H1 (cell line): Measurements from ENCODE around the gene BRS3. TPM values are rescaled to one million over a fixed set of nuclear protein-coding genes. Genes with fewer than 3 reads are reported as not detected.

ENCODE experiments used
- CTCF ChIA-PET: fragments of 300-600 bp; sonication (Branson Sonifier 250); formaldehyde crosslinking; loops from one replicate; lab custom pipeline; 2021; ENCODE audit not compliant: partially characterized antibody; lab: Charles Lee
- POLR2A ChIA-PET: fragments of 300-600 bp; sonication (Branson Sonifier 250); formaldehyde crosslinking; loops from one replicate; lab custom pipeline; 2021; ENCODE audit warnings: inconsistent platforms; ENCODE audit not compliant: partially characterized antibody; lab: Charles Lee
- DNase-seq, 2 experiments: peaks; one replicate each; pipeline versions ENCODE4 v3.0.0 to v3.0.0-alpha.2; 2010 to 2022; ENCODE audit warnings: low spot score in 2 of 2, low read depth in 1 of 2, mixed read lengths in 1 of 2
- FAIRE-seq: peaks from 2 replicates; lab custom pipeline; 2011; peaks lifted over from hg19 to GRCh38; lab: Jason Lieb, UNC
- H2AFZ ChIP-seq: 2 replicates; pipeline ENCODE4 v1.8.1; 2012; ENCODE audit warnings: low read length, inconsistent platforms
- H2AK5ac ChIP-seq: 2 replicates; pipeline ENCODE4 v1.6.1; 2013; ENCODE audit warnings: low read depth, low read length
- H2BK120ac ChIP-seq: replicated peaks from 2 replicates; pipeline ENCODE3; 2013; ENCODE audit warnings: low read depth, low read length, inconsistent platforms
- H2BK12ac ChIP-seq: 2 replicates; pipeline ENCODE4 v1.6.1; 2013; ENCODE audit warnings: low read depth, low read length
- H2BK15ac ChIP-seq: 2 replicates; pipeline ENCODE4 v1.6.1; 2013; ENCODE audit warnings: low read length
- H2BK20ac ChIP-seq: 2 replicates; pipeline ENCODE4 v1.6.1; 2013; ENCODE audit warnings: low read length
- H2BK5ac ChIP-seq: 2 replicates; pipeline ENCODE4 v1.6.1; 2013; ENCODE audit warnings: low read depth, low read length
- H3K14ac ChIP-seq: 2 replicates; pipeline ENCODE4 v1.6.1; 2013; ENCODE audit warnings: inconsistent platforms; ENCODE audit not compliant: insufficient read length
- H3K18ac ChIP-seq: 2 replicates; pipeline ENCODE4 v1.6.1; 2013; ENCODE audit warnings: low read length; ENCODE audit errors: extremely low read depth
- H3K23ac ChIP-seq: 2 replicates; pipeline ENCODE4 v1.6.1; 2013; ENCODE audit warnings: inconsistent platforms; ENCODE audit not compliant: insufficient read length
- H3K23me2 ChIP-seq: 2 replicates; pipeline ENCODE4 v1.6.1; 2013; ENCODE audit warnings: low read depth, low read length
- H3K27ac ChIP-seq: 2 replicates; pipeline ENCODE4 v1.6.1; 2011; ENCODE audit warnings: low read depth, low read length, inconsistent platforms
- H3K27me3 ChIP-seq, 4 experiments: replicated peaks in 1 of 4; 1 replicate in 1 of 4; 2 replicates in 3 of 4; pipeline versions ENCODE4 v1.6.1 to v1.8.1; 2011 to 2013; ENCODE audit warnings: low read length in 3 of 4, mild to moderate bottlenecking in 3 of 4, inconsistent platforms in 2 of 4, mixed read lengths in 2 of 4, moderate library complexity in 1 of 4; ENCODE audit not compliant: control insufficient read depth in 3 of 4, insufficient read depth in 3 of 4; ENCODE audit errors: extremely low read depth in 1 of 4
- H3K36me3 ChIP-seq, 4 experiments: 2 replicates each; pipeline versions ENCODE4 v1.6.1 to v1.8.1; 2011 to 2013; ENCODE audit warnings: mild to moderate bottlenecking in 4 of 4, low read length in 3 of 4, moderate library complexity in 2 of 4, control low read depth in 1 of 4, inconsistent platforms in 1 of 4; ENCODE audit not compliant: insufficient read depth in 4 of 4, control insufficient read depth in 2 of 4
- H3K4ac ChIP-seq: replicated peaks from 2 replicates; pipeline ENCODE3; 2013; ENCODE audit warnings: low read length, low read depth, mixed read lengths, inconsistent platforms; ENCODE audit not compliant: insufficient read length
- H3K4me1 ChIP-seq, 4 experiments: replicated peaks in 1 of 4; 1 replicate in 1 of 4; 2 replicates in 3 of 4; pipeline versions ENCODE4 v1.6.1 to v1.8.1; 2011 to 2013; ENCODE audit warnings: low read length in 3 of 4, inconsistent platforms in 2 of 4, mixed read lengths in 1 of 4; ENCODE audit not compliant: insufficient read depth in 4 of 4, control insufficient read depth in 3 of 4
- H3K4me2 ChIP-seq, 2 experiments: 2 replicates each; pipeline versions ENCODE4 v1.6.1 to v1.8.1; 2011 to 2013; ENCODE audit warnings: low read depth in 2 of 2, low read length in 2 of 2, control low read depth in 1 of 2, inconsistent platforms in 1 of 2, mild to moderate bottlenecking in 1 of 2; ENCODE audit not compliant: insufficient read depth in 1 of 2
- H3K4me3 ChIP-seq, 4 experiments: fragments of 200-600, 300-600 bp in 1 of 4; sonication (generic), shearing (Covaris generic), sonication (Bioruptor Twin) in 1 of 4; 2 replicates each; pipeline versions ENCODE4 v1.5.1 to v1.8.1; 2011 to 2016; ENCODE audit warnings: low read length in 4 of 4, low read depth in 3 of 4, control low read depth in 2 of 4, inconsistent platforms in 2 of 4, mild to moderate bottlenecking in 2 of 4, mixed read lengths in 1 of 4, moderate library complexity in 1 of 4; ENCODE audit not compliant: insufficient read depth in 2 of 4; ENCODE audit errors: extremely low read depth in 1 of 4
- H3K56ac ChIP-seq: replicated peaks from 2 replicates; pipeline ENCODE3; 2013; ENCODE audit warnings: low read depth, mild to moderate bottlenecking, mixed read lengths, low read length, inconsistent platforms; ENCODE audit not compliant: insufficient read length
- H3K79me1 ChIP-seq: 2 replicates; pipeline ENCODE4 v1.6.1; 2013; ENCODE audit warnings: low read depth, low read length, control low read depth
- H3K79me2 ChIP-seq, 2 experiments: 2 replicates each; pipeline versions ENCODE4 v1.6.1 to v1.8.1; 2012 to 2013; ENCODE audit warnings: low read length in 2 of 2, mild to moderate bottlenecking in 2 of 2, inconsistent platforms in 1 of 2; ENCODE audit not compliant: insufficient read depth in 2 of 2, control insufficient read depth in 1 of 2
- H3K9ac ChIP-seq, 4 experiments: replicated peaks in 1 of 4; 1 replicate in 1 of 4; 2 replicates in 3 of 4; pipeline versions ENCODE4 v1.6.1 to v1.8.1; 2011 to 2013; ENCODE audit warnings: low read depth in 3 of 4, low read length in 3 of 4, control low read depth in 2 of 4, mild to moderate bottlenecking in 2 of 4, moderate library complexity in 2 of 4, inconsistent platforms in 1 of 4; ENCODE audit errors: extremely low read depth in 1 of 4
- H3K9me3 ChIP-seq, 2 experiments: 2 replicates each; pipeline versions ENCODE4 v1.6.1 to v1.8.1; 2012 to 2013; ENCODE audit warnings: mild to moderate bottlenecking in 2 of 2, moderate library complexity in 2 of 2, control low read depth in 1 of 2, inconsistent platforms in 1 of 2, low read depth in 1 of 2, low read length in 1 of 2, mixed read lengths in 1 of 2; ENCODE audit not compliant: insufficient read depth in 2 of 2
- H4K20me1 ChIP-seq, 2 experiments: replicated peaks in 1 of 2; 2 replicates each; pipeline versions ENCODE3 to v1.8.1; 2011 to 2013; ENCODE audit warnings: inconsistent platforms in 2 of 2, low read length in 2 of 2, mild to moderate bottlenecking in 1 of 2; ENCODE audit not compliant: insufficient read depth in 2 of 2, control insufficient read depth in 1 of 2
- H4K5ac ChIP-seq: 2 replicates; pipeline ENCODE4 v1.6.1; 2013; ENCODE audit warnings: low read length, low read depth, mixed read lengths, inconsistent platforms; ENCODE audit not compliant: insufficient read length
- H4K8ac ChIP-seq: 2 replicates; pipeline ENCODE4 v1.8.0; 2013; ENCODE audit warnings: mild to moderate bottlenecking, moderate library complexity, low read length, inconsistent platforms; ENCODE audit not compliant: insufficient read depth; ENCODE audit errors: extremely low read depth
- H4K91ac ChIP-seq: replicated peaks from 2 replicates; pipeline ENCODE3; 2013; ENCODE audit warnings: low read length, mixed read lengths, inconsistent platforms; ENCODE audit not compliant: insufficient read length
- POU5F1 ChIP-seq: IDR thresholded peaks from 2 replicates; pipeline ENCODE4 v1.6.1; 2011; ENCODE audit warnings: low read depth, mild to moderate bottlenecking, low read length, moderate library complexity
- SRF ChIP-seq: IDR thresholded peaks from 2 replicates; pipeline ENCODE4 v1.6.1; 2011; ENCODE audit warnings: mild to moderate bottlenecking, low read depth, low read length, moderate library complexity
- SUZ12 ChIP-seq: fragments of 200-600 bp; sonication (generic); IDR thresholded peaks from 2 replicates; pipeline ENCODE4 v1.6.1; 2012; ENCODE audit warnings: mild to moderate bottlenecking, inconsistent platforms, low read length, moderate library complexity, mixed read lengths
- WGBS, 2 experiments: shearing (Covaris generic) in 1 of 2; methylation state at CpG; one replicate each; pipeline versions ENCODE4 v1.1.6 to v1.1.7; 2013 to 2015; ENCODE audit warnings: low lambda C conversion rate in 2 of 2, mixed read lengths in 2 of 2, inconsistent platforms in 1 of 2, low coverage in 1 of 2, missing lambda C conversion rate in 1 of 2; ENCODE audit not compliant: insufficient replicate concordance in 2 of 2, insufficient coverage in 1 of 2, insufficient read length in 1 of 2; ENCODE audit errors: extremely low coverage in 1 of 2, missing lambda C conversion rate in 1 of 2; 5-methylcytosine and 5-hydroxymethylcytosine counted together
- polyA plus RNA-seq, 7 experiments: library from polyadenylated mRNA; depleted of rRNA in 3 of 7; stranded (reverse) in 5 of 7; unstranded in 2 of 7; fragments of >200 nt in 5 of 7; fragments of 200-250 nt in 2 of 7; gene quantifications; 1 replicate in 5 of 7; 2 replicates in 1 of 7; 4 replicates in 1 of 7; pipeline versions ENCODE4 v1.2.1 to v1.2.3, GENCODE V29; 2011 to 2013; ENCODE audit warnings: missing spikeins in 2 of 7, mixed read lengths in 2 of 7
- total RNA-seq: library from RNA; stranded (reverse); fragmentation: NEBNext Ultra II Directional; extraction: Animal tissue kit (Norgen Biotek cat#: 25700); gene quantifications from 2 replicates; pipeline ENCODE4 v1.2.1, GENCODE V29; 2021

BRS3 gene
- total and polyA plus RNA-seq, 2 of the 8 experiments (the other 6 are each of a cell fraction or from before 2014, with no cell fraction given), result not detected

DNA sequence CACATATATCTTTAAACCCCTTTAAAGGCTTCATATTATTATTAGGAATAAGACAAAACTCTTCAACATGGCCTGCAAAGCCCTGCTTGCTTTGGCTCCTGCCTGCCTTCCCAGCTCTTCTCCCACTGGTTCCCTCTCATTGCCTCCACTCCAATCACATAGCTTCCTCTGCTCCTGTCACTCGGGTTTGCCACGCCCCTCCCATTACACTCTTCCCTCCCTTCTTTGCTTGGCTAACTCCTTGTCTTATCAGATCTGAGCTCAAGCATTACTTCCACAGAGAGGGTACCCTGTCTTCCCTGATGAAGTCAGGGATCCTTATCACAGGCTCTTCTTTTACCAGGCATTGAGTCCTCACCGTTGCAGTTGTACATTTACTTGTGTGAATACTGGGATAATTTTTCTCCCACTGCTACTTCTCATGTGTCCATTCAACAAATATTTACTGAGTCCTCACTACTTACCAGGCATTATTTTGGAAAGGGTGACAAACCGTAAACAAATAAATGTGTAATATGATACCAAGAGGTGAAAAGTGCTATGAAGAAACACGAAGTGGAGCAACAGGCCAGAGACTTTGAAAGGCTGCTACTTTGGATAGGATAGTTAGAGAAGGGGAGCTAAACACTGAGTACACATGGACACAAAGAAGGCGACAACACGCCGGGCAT is 41.0 kb downstream of the BRS3 start:
- no peak overlapping the region for H2BK12ac ChIP-seq
- CTCF ChIA-PET, result interaction anchor here (0.6 to 1.4 kb wide), 2 partner anchors 49 to 74 kb away, joined by 3 to 5 read pairs; no protein-coding TSS in a partner anchor

More for the DNA sequence above, 41.0 kb downstream of the BRS3 start:
- H3K36me3 ChIP-seq, result no peaks in the 10 kb centered on the region
- no peak overlapping the region for H2BK15ac ChIP-seq
- H4K8ac ChIP-seq, result no peak overlapping the region
- H3K79me1 ChIP-seq, result no peaks in the 10 kb centered on the region
- peak in 1 of 2 experiments; percentile 40 for DNase-seq
- no peaks in the 10 kb centered on the region for H4K20me1 ChIP-seq
- no peak overlapping the region for H3K14ac ChIP-seq
- H4K5ac ChIP-seq, result no peak overlapping the region
- no peak overlapping the region for H3K9ac ChIP-seq
- H3K79me2 ChIP-seq, result no peaks in the 10 kb centered on the region
- no peaks in the 10 kb centered on the region for H3K27me3 ChIP-seq
- no peak overlapping the region for H4K91ac ChIP-seq
- no peaks in the 10 kb centered on the region for H3K9me3 ChIP-seq
- no peaks in the 10 kb centered on the region for H3K23me2 ChIP-seq
- WGBS, 2 experiments, result 85% methylated on average over 5 of the region's 8 CpGs; no CpG with 5 or more reads in 1 of the 2 experiments
- no peak overlapping the region for H2AFZ ChIP-seq
- no peak overlapping the region for H3K4ac ChIP-seq
- H2BK20ac ChIP-seq, result no peak overlapping the region
- no peak overlapping the region for H3K23ac ChIP-seq
- no peak overlapping the region for H2BK120ac ChIP-seq
- POLR2A ChIA-PET, result no interaction called here
- peak; percentile 88 for FAIRE-seq
- H3K18ac ChIP-seq, result no peak overlapping the region; the same call in 1 of the 2 replicates
- TF ChIP-seq SRF, result no peak
- no peak for TF ChIP-seq SUZ12
- no peak for TF ChIP-seq POU5F1
- no peak overlapping the region for H3K56ac ChIP-seq
- H3K4me1 ChIP-seq, result no peaks in the 10 kb centered on the region
- H2AK5ac ChIP-seq, result no peak overlapping the region
- H2BK5ac ChIP-seq, result no peak overlapping the region
- H3K4me2 ChIP-seq, result no peak overlapping the region
- H3K27ac ChIP-seq, result no peak overlapping the region
- H3K4me3 ChIP-seq, result no peak overlapping the region
